DND-41 (cell line): ENCODE measurements around the gene RUNX1.
A peak's percentile ranks its signal among the peaks of the same experiment; 100 is the strongest.

Experiments used
- ATAC-seq: fragments of 200-7000 bp; cut with Tn5 transposase; 3 replicates; pipeline ENCODE4 v1.9.1; 2021; ENCODE audit warnings: low read depth; ENCODE audit not compliant: insufficient read depth
- DNase-seq: peaks from one replicate; pipeline ENCODE4 v3.0.0-alpha.2; 2020
- H2AFZ ChIP-seq: 2 replicates; pipeline ENCODE4 v1.6.0; 2012; ENCODE audit warnings: low read depth, low read length
- H3K27ac ChIP-seq: 2 replicates; pipeline ENCODE4 v1.5.1; 2012; ENCODE audit warnings: low read length, inconsistent platforms
- H3K27me3 ChIP-seq: fragments of 200-600 bp; sonication (generic); 2 replicates; pipeline ENCODE4 v1.6.0; 2012; ENCODE audit warnings: low read length, mild to moderate bottlenecking, inconsistent platforms; ENCODE audit not compliant: insufficient read depth, poor library complexity
- H3K36me3 ChIP-seq: 2 replicates; pipeline ENCODE4 v1.5.1; 2012; ENCODE audit warnings: low read length, inconsistent platforms; ENCODE audit not compliant: insufficient read depth
- H3K4me1 ChIP-seq: 2 replicates; pipeline ENCODE4 v1.5.1; 2012; ENCODE audit warnings: mild to moderate bottlenecking, low read length; ENCODE audit not compliant: insufficient read depth
- H3K4me2 ChIP-seq: 2 replicates; pipeline ENCODE4 v1.6.0; 2012; ENCODE audit warnings: mild to moderate bottlenecking, moderate library complexity, low read length, inconsistent platforms; ENCODE audit not compliant: insufficient read depth
- H3K4me3 ChIP-seq, 2 experiments: fragments of 200-600 bp in 1 of 2; shearing (Covaris generic) in 1 of 2; 2 replicates each; pipeline ENCODE4 v1.5.1; 2012 to 2016; ENCODE audit warnings: inconsistent platforms in 2 of 2, low read length in 2 of 2, mild to moderate bottlenecking in 2 of 2, low read depth in 1 of 2, moderate library complexity in 1 of 2
- H3K79me2 ChIP-seq: 2 replicates; pipeline ENCODE4 v1.6.0; 2012; ENCODE audit warnings: low read length, inconsistent platforms; ENCODE audit not compliant: insufficient read depth
- H3K9ac ChIP-seq: 2 replicates; pipeline ENCODE4 v1.6.0; 2012; ENCODE audit warnings: low read depth, mild to moderate bottlenecking, inconsistent platforms, low read length, moderate library complexity
- H3K9me3 ChIP-seq: 2 replicates; pipeline ENCODE4 v1.5.1; 2012; ENCODE audit warnings: low read length, moderate library complexity, mild to moderate bottlenecking, inconsistent platforms; ENCODE audit not compliant: insufficient read depth, severe bottlenecking
- H4K20me1 ChIP-seq: 2 replicates; pipeline ENCODE4 v1.6.0; 2012; ENCODE audit warnings: low read length; ENCODE audit not compliant: insufficient read depth
- CTCF ChIP-seq: IDR thresholded peaks from 2 replicates; pipeline ENCODE4 v1.5.1; 2012; ENCODE audit warnings: borderline replicate concordance, low read length, moderate library complexity, mild to moderate bottlenecking; ENCODE audit not compliant: poor library complexity, severe bottlenecking; ENCODE audit errors: extremely low read depth
- EZH2 ChIP-seq: IDR thresholded peaks from 3 replicates; pipeline ENCODE4 v1.6.1; 2012; ENCODE audit warnings: borderline replicate concordance, low read depth, mild to moderate bottlenecking, moderate library complexity, low read length, inconsistent platforms; ENCODE audit not compliant: severe bottlenecking

The RUNX1 gene

GRCh38 chr21:34892209-34892608 is 156.9 kb downstream of the RUNX1 start:
- H3K4me3 ChIP-seq: peak overlapping the region in 1 of 2 experiments; percentile 28; a peak in 1 of 4 replicates
- peak overlapping the region; percentile 56 for H3K27ac ChIP-seq
- peak overlapping the region; percentile 53 for H3K4me2 ChIP-seq
- H3K36me3 ChIP-seq: peaks cover 28% of the 10 kb centered on the region
- peak overlapping the region; percentile 14; the same call in 1 of the 2 replicates for H3K9ac ChIP-seq
- TF ChIP-seq CTCF (no peak), EZH2 (no peak)
- H3K79me2 ChIP-seq: peaks cover 99% of the 10 kb centered on the region
- H2AFZ ChIP-seq: no peak overlapping the region
- no peaks in the 10 kb centered on the region for H3K27me3 ChIP-seq
- DNase-seq: no peak
- ATAC-seq: no peak
- H3K9me3 ChIP-seq: no peaks in the 10 kb centered on the region
- H4K20me1 ChIP-seq: peaks cover 24% of the 10 kb centered on the region
- peaks cover 65% of the 10 kb centered on the region for H3K4me1 ChIP-seq

GRCh38 chr21:34891613-34891943 is 157.5 kb downstream of the RUNX1 start:
- no peak overlapping the region for H3K9ac ChIP-seq
- TF ChIP-seq EZH2 (no peak), CTCF (no peak)
- H3K4me1 ChIP-seq: peaks cover 62% of the 10 kb centered on the region
- peaks cover 31% of the 10 kb centered on the region for H3K36me3 ChIP-seq
- DNase-seq: no peak
- peaks cover 99% of the 10 kb centered on the region for H3K79me2 ChIP-seq
- no peaks in the 10 kb centered on the region for H3K9me3 ChIP-seq
- H3K27me3 ChIP-seq: no peaks in the 10 kb centered on the region
- H3K4me3 ChIP-seq: no peak overlapping the region
- no peak overlapping the region for H3K4me2 ChIP-seq
- no peak overlapping the region for H2AFZ ChIP-seq
- no peak overlapping the region for H3K27ac ChIP-seq
- H4K20me1 ChIP-seq: peaks cover 30% of the 10 kb centered on the region
- ATAC-seq: no peak

- peaks cover 100% of the 10 kb centered on the region for H3K79me2 ChIP-seq
- H3K4me1 ChIP-seq: peaks cover 59% of the 10 kb centered on the region
- ATAC-seq (no peak), DNase-seq (no peak)
- no peak overlapping the region for H2AFZ ChIP-seq
- 0 out of 4 replicates have a peak overlapping the region, but pooled peaks of 1 of the 2 experiments have one; percentile 69 for H3K4me3 ChIP-seq
- no peaks in the 10 kb centered on the region for H3K9me3 ChIP-seq
- peaks cover 37% of the 10 kb centered on the region for H3K36me3 ChIP-seq
- H3K4me2 ChIP-seq: peak overlapping the region; percentile 75
- peak overlapping the region; percentile 97; the same call in 1 of the 2 replicates for H3K9ac ChIP-seq
- H3K27me3 ChIP-seq: no peaks in the 10 kb centered on the region
- TF ChIP-seq EZH2 (no peak), CTCF (no peak)
- peaks cover 36% of the 10 kb centered on the region for H4K20me1 ChIP-seq
- H3K27ac ChIP-seq: peak overlapping the region; percentile 96; the same call in 1 of the 2 replicates
Observed at GRCh38 chr21:34890724-34891612, 158.1 kb downstream of the RUNX1 start.
